HT-29 (cell line): ENCODE results near the gene MBD4. TPM values are rescaled to one million over a fixed set of nuclear protein-coding genes. Genes with fewer than 3 reads are reported as not detected.
"Not testable (repeated sequence)": the region's sequence is repeated elsewhere in the genome, so short reads cannot be mapped to it uniquely, and the experiment has no call there.

ENCODE experiments used
- DNase-seq: peaks from one replicate; pipeline ENCODE4 v3.0.0-alpha.2; 2015; ENCODE audit warnings: low spot score
- total RNA-seq: library from RNA; depleted of rRNA; stranded (reverse); fragments of >200 nt; shearing (Covaris generic); gene quantifications from 2 replicates; pipeline ENCODE4 v1.2.3, GENCODE V29; 2014; rRNA removed

The MBD4 gene
- total RNA-seq, result 19.9 and 21.1 TPM in 2 replicates

- DNase-seq, result peak; percentile 100
Measured at GRCh38 chr3:129439817-129440617, at the start of gene MBD4, which contains the start of gene IFT122. TSS of gene MBD4 (minus strand) at chr3:129439948. CDS start at chr3:129439833, 115 bp downstream. TSS of gene IFT122 (plus strand) at chr3:129440224. CDS start at chr3:129440331, 107 bp downstream.

- not testable (repeated sequence) for DNase-seq
Measured at GRCh38 chr3:129489258-129489657, 49.5 kb upstream of the MBD4 start.

- not testable (repeated sequence) for DNase-seq
Measured at GRCh38 chr3:129487868-129488335, 48.2 kb upstream of the MBD4 start.

- no peak for DNase-seq
Measured at GRCh38 chr3:129487183-129487867, 47.6 kb upstream of the MBD4 start.

- DNase-seq, result no peak
Measured at GRCh38 chr3:129486664-129487035, 46.9 kb upstream of the MBD4 start.

- no peak for DNase-seq
Measured at GRCh38 chr3:129485721-129486663, 46.2 kb upstream of the MBD4 start.

GRCh38 chr3:129485146-129485545 lies 45.4 kb upstream of the MBD4 start:
- DNase-seq, result not testable (repeated sequence)

GRCh38 chr3:129483870-129484269 lies 44.1 kb upstream of the MBD4 start:
- DNase-seq, result no peak

GRCh38 chr3:129482721-129483120 lies 43.0 kb upstream of the MBD4 start:
- no peak for DNase-seq

- no peak for DNase-seq
Measured at GRCh38 chr3:129481766-129482332, 42.1 kb upstream of the MBD4 start.

GRCh38 chr3:129481225-129481765 lies 41.5 kb upstream of the MBD4 start:
- DNase-seq, result not testable (repeated sequence)

- DNase-seq, result no peak
Measured at GRCh38 chr3:129476586-129476985, 36.8 kb upstream of the MBD4 start.

GRCh38 chr3:129475863-129476262 lies 36.1 kb upstream of the MBD4 start:
- no peak for DNase-seq

- no peak for DNase-seq
Measured at GRCh38 chr3:129474984-129475804, 35.4 kb upstream of the MBD4 start.

GRCh38 chr3:129473769-129474152 lies 34.0 kb upstream of the MBD4 start:
- DNase-seq, result no peak

GRCh38 chr3:129473067-129473768 lies 33.5 kb upstream of the MBD4 start:
- DNase-seq, result no peak

GRCh38 chr3:129470861-129471260 lies 31.1 kb upstream of the MBD4 start:
- no peak for DNase-seq

GRCh38 chr3:129469026-129469425 lies 29.3 kb upstream of the MBD4 start:
- DNase-seq, result no peak

- DNase-seq, result no peak
Measured at GRCh38 chr3:129467932-129468331, 28.2 kb upstream of the MBD4 start.
